Activated T-helper 1 cell treated with anti-CD3 and anti-CD28 coated beads, Interleukin-12 subunit alpha, Interleukin-12 subunit beta, Interleukin-2, Interleukin-4 antibody, amounts not matched to agents 30 ng/mL and 10 ng/mL and 1 ng/mL, durations not matched to agents 14 hours and 24 hours and 36 hours (primary cell): Measurements from ENCODE around the gene CRADD. TPM values are rescaled to one million over a fixed set of nuclear protein-coding genes. Genes with fewer than 3 reads are reported as not detected.

Source experiments
- DNase-seq: peaks from one replicate; pipeline ENCODE4 v3.0.0; 2021; ENCODE audit warnings: low spot score
- H3K27ac Mint-ChIP-seq: one replicate; pipeline ENCODE4 v1.8.0; 2021; ENCODE audit warnings: mild to moderate bottlenecking, mixed read lengths
- H3K27me3 Mint-ChIP-seq: one replicate; pipeline ENCODE4 v1.8.0; 2022; ENCODE audit warnings: mild to moderate bottlenecking, moderate library complexity, mixed read lengths; ENCODE audit not compliant: insufficient read depth
- H3K36me3 Mint-ChIP-seq: one replicate; pipeline ENCODE4 v1.8.0; 2021; ENCODE audit warnings: low read depth, mixed read lengths
- H3K4me1 Mint-ChIP-seq: one replicate; pipeline ENCODE4 v1.8.0; 2021; ENCODE audit warnings: low read depth, mixed read lengths
- H3K4me3 Mint-ChIP-seq: one replicate; pipeline ENCODE4 v1.8.0; 2021; ENCODE audit warnings: mild to moderate bottlenecking, moderate library complexity, mixed read lengths
- H3K9me3 Mint-ChIP-seq: one replicate; pipeline ENCODE4 v1.8.0; 2021; ENCODE audit warnings: mixed read lengths
- intact Hi-C: fragments of 100-400 bp; cut with micrococcal nuclease; formaldehyde crosslinking; loops from one replicate; pipeline ENCODE4 v1.15.1; 2024
- total RNA-seq: library from RNA; stranded (reverse); gene quantifications from 2 replicates; pipeline ENCODE4 v1.2.3, GENCODE V29; 2022

Gene CRADD
- total RNA-seq, 1 donor from 2014 or later: 11.2 TPM

DNA sequence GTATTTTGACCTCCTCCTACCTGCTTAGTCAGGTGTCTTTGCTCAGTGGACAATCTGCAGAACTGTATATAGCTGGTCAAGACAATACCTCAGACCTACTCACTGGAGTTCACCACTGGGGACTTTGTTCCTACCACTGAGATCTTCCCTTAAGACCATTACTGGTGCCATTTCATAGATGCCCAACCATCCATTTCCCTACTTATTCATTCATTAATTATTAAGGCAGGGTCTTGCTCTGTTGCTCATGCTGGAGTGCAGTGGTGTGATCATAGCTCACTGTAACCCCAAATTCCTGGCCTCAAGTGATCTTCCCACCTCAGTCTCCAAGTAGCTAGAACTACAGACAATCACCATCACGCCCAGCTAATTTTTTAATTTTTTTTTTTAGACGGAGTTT is 22.8 kb upstream of the CRADD start:
- intact Hi-C loops: no loop called here
- Mint-ChIP-seq H3K36me3 (peaks cover 2% of the 10 kb centered on the region), H3K4me3 (no peak overlapping the region), H3K4me1 (no peaks in the 10 kb centered on the region), H3K27me3 (no peaks in the 10 kb centered on the region), H3K27ac (no peak overlapping the region), H3K9me3 (no peaks in the 10 kb centered on the region)
- DNase-seq: no peak

DNA sequence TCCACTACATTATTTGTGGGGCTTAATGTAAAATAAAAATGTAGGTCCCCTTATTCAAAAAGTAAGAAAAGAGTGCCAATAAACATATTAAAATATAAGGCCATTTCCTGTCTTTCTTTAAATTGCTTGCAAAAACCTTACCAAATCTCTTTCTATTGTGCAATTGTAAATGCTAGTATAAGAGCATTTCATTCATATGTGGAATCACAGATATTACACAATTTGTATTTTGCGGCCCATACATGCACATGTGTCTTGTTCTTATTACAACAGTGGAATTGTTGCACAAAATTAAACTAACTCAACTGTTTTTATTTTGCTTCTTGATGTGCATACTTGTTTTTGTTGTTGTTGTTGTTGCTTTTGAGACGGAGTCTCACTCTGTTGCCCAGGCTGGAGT is 20.1 kb upstream of the CRADD start:
- intact Hi-C loops: no loop called here
- no peaks in the 10 kb centered on the region for H3K4me1 Mint-ChIP-seq

GRCh38 chr12:93661021-93661420 is 16.2 kb upstream of the CRADD start:
- Mint-ChIP-seq H3K27me3 (no peaks in the 10 kb centered on the region), H3K4me1 (no peaks in the 10 kb centered on the region), H3K36me3 (peaks cover 2% of the 10 kb centered on the region), H3K4me3 (no peak overlapping the region), H3K27ac (no peak overlapping the region), H3K9me3 (peaks cover 5% of the 10 kb centered on the region)
- intact Hi-C loops: no loop called here
- no peak for DNase-seq

More for the DNA sequence above, 20.1 kb upstream of the CRADD start:
- no peaks in the 10 kb centered on the region for H3K27me3 Mint-ChIP-seq
- DNase-seq: no peak
- no peaks in the 10 kb centered on the region for H3K9me3 Mint-ChIP-seq
- H3K4me3 Mint-ChIP-seq: no peak overlapping the region
- peaks cover 2% of the 10 kb centered on the region for H3K36me3 Mint-ChIP-seq
- H3K27ac Mint-ChIP-seq: no peak overlapping the region

GRCh38 chr12:93663006-93663728 is 14.0 kb upstream of the CRADD start:
- H3K36me3 Mint-ChIP-seq: no peaks in the 10 kb centered on the region
- peaks cover 5% of the 10 kb centered on the region for H3K9me3 Mint-ChIP-seq
- H3K27me3 Mint-ChIP-seq: no peaks in the 10 kb centered on the region
- no peaks in the 10 kb centered on the region for H3K4me1 Mint-ChIP-seq
- intact Hi-C loops: no loop called here
- no peak overlapping the region for H3K27ac Mint-ChIP-seq
- no peak overlapping the region for H3K4me3 Mint-ChIP-seq
- DNase-seq: no peak

DNA sequence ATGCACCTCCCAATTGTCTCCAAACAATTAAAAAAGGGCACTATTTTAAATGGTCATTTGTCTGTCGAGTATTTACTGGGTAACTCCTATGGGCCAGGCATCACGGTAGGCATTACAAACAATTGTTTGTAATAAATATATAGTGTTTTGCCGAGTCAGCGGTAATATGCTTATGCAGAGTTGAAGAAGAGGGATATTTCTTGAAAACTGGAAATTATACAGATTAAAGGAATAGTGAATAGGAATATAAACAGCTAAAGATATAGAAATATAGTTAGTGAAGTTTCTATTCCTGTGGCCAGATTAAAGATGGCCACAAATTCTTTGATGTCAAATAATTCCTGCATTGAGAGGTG is 13.5 kb upstream of the CRADD start:
- Mint-ChIP-seq H3K36me3 (peaks cover 4% of the 10 kb centered on the region), H3K27ac (no peak overlapping the region), H3K4me3 (no peak overlapping the region), H3K27me3 (no peaks in the 10 kb centered on the region), H3K9me3 (peaks cover 10% of the 10 kb centered on the region), H3K4me1 (no peaks in the 10 kb centered on the region)
- intact Hi-C loops: no loop called here
- no peak for DNase-seq

DNA sequence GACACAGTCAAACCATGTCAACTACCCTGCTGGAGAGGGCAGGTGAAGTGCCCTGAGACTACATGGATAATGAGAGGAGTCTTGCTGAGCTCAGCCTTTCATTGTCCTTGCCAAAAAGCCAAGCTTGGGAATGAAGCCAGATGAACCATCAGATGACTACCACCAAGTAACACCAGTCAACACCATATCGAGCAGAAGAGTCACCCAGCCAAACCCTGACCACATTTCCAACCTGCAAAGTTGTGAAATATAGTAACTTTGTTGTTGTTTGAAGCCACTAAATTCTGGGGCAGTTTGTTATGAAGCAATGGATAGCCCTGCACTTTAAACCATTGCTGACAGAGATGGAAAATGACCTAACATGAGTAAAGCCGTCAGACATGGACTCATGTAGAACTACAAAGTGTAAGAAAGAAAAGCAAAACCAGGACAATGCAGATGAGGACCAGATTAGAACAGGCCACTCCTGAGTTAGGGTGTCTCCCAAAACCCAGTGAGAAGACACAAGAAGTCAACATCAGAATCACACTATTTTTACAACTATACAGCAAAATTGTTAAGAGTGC is 12.5 kb upstream of the CRADD start:
- intact Hi-C loops: no loop called here
- Mint-ChIP-seq H3K9me3 (peaks cover 18% of the 10 kb centered on the region), H3K4me1 (no peaks in the 10 kb centered on the region), H3K27ac (no peak overlapping the region), H3K27me3 (no peaks in the 10 kb centered on the region), H3K4me3 (no peak overlapping the region), H3K36me3 (peaks cover 4% of the 10 kb centered on the region)
- no peak for DNase-seq

- Mint-ChIP-seq H3K9me3 (peaks cover 24% of the 10 kb centered on the region), H3K27ac (no peak overlapping the region), H3K36me3 (peaks cover 4% of the 10 kb centered on the region), H3K27me3 (no peaks in the 10 kb centered on the region), H3K4me3 (no peak overlapping the region), H3K4me1 (no peaks in the 10 kb centered on the region)
- no peak for DNase-seq
- intact Hi-C loops: no loop called here
These were observed 9.5 kb upstream of the CRADD start for GRCh38 chr12:93667672-93668071.

DNA sequence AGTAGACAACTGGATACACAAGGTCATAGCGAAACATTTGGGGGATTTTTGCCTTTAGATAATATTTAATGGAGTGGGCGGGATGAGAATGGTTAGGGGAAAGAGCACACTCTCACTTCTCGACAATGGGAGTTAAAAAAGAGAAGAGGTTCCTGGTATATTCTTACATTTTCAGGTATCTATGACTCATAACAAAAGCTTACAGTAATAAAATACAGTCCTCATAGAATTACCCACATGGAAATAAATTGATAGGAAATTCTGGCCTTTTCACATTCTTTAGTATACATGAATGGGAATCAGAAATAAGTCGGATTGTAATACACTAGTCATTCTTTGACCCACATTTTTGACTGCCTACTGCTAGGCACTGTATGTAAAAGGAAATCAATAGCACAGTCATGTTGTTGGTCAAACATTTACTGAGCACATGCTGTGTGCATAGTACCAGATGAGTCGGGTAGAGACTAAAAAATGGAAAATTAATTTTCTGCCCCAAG is 8.2 kb upstream of the CRADD start:
- intact Hi-C loops: no loop called here
- Mint-ChIP-seq H3K27me3 (no peaks in the 10 kb centered on the region), H3K4me3 (no peak overlapping the region), H3K27ac (no peak overlapping the region), H3K9me3 (peaks cover 24% of the 10 kb centered on the region), H3K36me3 (peaks cover 4% of the 10 kb centered on the region), H3K4me1 (peaks cover 8% of the 10 kb centered on the region)
- DNase-seq: no peak

- intact Hi-C loops: no loop called here
- DNase-seq: no peak
- peaks cover 4% of the 10 kb centered on the region for H3K36me3 Mint-ChIP-seq
- peaks cover 24% of the 10 kb centered on the region for H3K9me3 Mint-ChIP-seq
- H3K4me3 Mint-ChIP-seq: no peak overlapping the region
- no peaks in the 10 kb centered on the region for H3K27me3 Mint-ChIP-seq
- H3K27ac Mint-ChIP-seq: no peak overlapping the region
- H3K4me1 Mint-ChIP-seq: peaks cover 10% of the 10 kb centered on the region
These were observed 7.7 kb upstream of the CRADD start for GRCh38 chr12:93669452-93669851.

- Mint-ChIP-seq H3K27me3 (no peaks in the 10 kb centered on the region), H3K9me3 (peaks cover 19% of the 10 kb centered on the region), H3K4me3 (no peak overlapping the region), H3K36me3 (peaks cover 4% of the 10 kb centered on the region), H3K27ac (no peak overlapping the region), H3K4me1 (peaks cover 10% of the 10 kb centered on the region)
- DNase-seq: no peak
- intact Hi-C loops: loop anchor here (10.0 kb wide), 1 partner anchor 215 kb away; no protein-coding TSS in a partner anchor
These were observed 7.1 kb upstream of the CRADD start for GRCh38 chr12:93670104-93670503.

GRCh38 chr12:93671044-93671443 is 6.1 kb upstream of the CRADD start:
- Mint-ChIP-seq H3K36me3 (peaks cover 4% of the 10 kb centered on the region), H3K27ac (no peak overlapping the region), H3K4me3 (no peak overlapping the region), H3K4me1 (peaks cover 10% of the 10 kb centered on the region), H3K27me3 (no peaks in the 10 kb centered on the region), H3K9me3 (peaks cover 19% of the 10 kb centered on the region)
- intact Hi-C loops: loop anchor here (10.0 kb wide), 1 partner anchor 214 kb away; no protein-coding TSS in a partner anchor
- DNase-seq: no peak

- peaks cover 4% of the 10 kb centered on the region for H3K36me3 Mint-ChIP-seq
- H3K27me3 Mint-ChIP-seq: no peaks in the 10 kb centered on the region
- H3K9me3 Mint-ChIP-seq: peaks cover 24% of the 10 kb centered on the region
- peaks cover 22% of the 10 kb centered on the region for H3K4me1 Mint-ChIP-seq
- H3K27ac Mint-ChIP-seq: no peak overlapping the region
- intact Hi-C loops: loop anchor here (10.0 kb wide), 1 partner anchor 212 kb away; no protein-coding TSS in a partner anchor
- no peak overlapping the region for H3K4me3 Mint-ChIP-seq
- DNase-seq: no peak
These were observed 4.1 kb upstream of the CRADD start for GRCh38 chr12:93673084-93673483.

DNA sequence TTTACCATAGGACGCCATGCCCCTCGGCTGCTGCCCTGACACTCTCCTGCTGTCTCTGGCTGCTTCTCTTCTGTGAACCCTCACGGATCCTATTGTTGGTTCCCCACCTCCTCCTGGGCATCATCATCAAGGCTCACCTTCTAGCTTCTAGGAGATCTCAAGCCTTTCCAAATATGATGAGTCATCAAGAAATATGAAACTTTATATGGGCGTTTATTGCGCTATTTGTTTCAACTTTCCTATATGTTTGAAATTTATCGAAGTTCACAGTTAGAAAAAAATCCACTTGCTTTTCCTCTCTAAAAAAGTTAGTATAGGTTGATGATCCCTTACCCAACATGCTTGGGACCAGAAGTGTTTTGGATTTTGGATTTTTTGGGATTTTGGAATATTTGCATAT is 2.8 kb upstream of the CRADD start:
- peaks cover 32% of the 10 kb centered on the region for H3K4me1 Mint-ChIP-seq
- no peak overlapping the region for H3K27ac Mint-ChIP-seq

More for the DNA sequence above, 2.8 kb upstream of the CRADD start:
- Mint-ChIP-seq H3K36me3 (peaks cover 6% of the 10 kb centered on the region), H3K9me3 (peaks cover 12% of the 10 kb centered on the region), H3K27me3 (no peaks in the 10 kb centered on the region), H3K4me3 (no peak overlapping the region)
- intact Hi-C loops: loop anchor here (10.0 kb wide), 1 partner anchor 210 kb away; no protein-coding TSS in a partner anchor
- no peak for DNase-seq
